SU-DHL-6 (cell line): Measurements from ENCODE around the gene DOK7.

Experiments used
- EZH2phosphoT487 ChIP-seq: fragments of 200-600 bp; sonication (generic), shearing (Covaris generic); conservative IDR thresholded peaks from 2 replicates; pipeline ENCODE4 v1.6.1; 2018; ENCODE audit warnings: mild to moderate bottlenecking, antibody characterized with exemption, low read length, moderate library complexity, mixed read lengths
- TF ChIP-seq, protein P1 (sequence below): fragments of 200-600 bp; sonication (generic); IDR thresholded peaks from one replicate; pipeline ENCODE4 v1.5.1; 2017; ENCODE audit warnings: antibody characterized with exemption, mild to moderate bottlenecking, low read length, moderate library complexity; ENCODE audit not compliant: insufficient read depth, poor library complexity, severe bottlenecking

GRCh38 chr4:3472411-3473141 lies 9.5 kb downstream of the DOK7 start:
- TF ChIP-seq, protein P1, sequence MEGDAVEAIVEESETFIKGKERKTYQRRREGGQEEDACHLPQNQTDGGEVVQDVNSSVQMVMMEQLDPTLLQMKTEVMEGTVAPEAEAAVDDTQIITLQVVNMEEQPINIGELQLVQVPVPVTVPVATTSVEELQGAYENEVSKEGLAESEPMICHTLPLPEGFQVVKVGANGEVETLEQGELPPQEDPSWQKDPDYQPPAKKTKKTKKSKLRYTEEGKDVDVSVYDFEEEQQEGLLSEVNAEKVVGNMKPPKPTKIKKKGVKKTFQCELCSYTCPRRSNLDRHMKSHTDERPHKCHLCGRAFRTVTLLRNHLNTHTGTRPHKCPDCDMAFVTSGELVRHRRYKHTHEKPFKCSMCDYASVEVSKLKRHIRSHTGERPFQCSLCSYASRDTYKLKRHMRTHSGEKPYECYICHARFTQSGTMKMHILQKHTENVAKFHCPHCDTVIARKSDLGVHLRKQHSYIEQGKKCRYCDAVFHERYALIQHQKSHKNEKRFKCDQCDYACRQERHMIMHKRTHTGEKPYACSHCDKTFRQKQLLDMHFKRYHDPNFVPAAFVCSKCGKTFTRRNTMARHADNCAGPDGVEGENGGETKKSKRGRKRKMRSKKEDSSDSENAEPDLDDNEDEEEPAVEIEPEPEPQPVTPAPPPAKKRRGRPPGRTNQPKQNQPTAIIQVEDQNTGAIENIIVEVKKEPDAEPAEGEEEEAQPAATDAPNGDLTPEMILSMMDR = no peak
- no peak for TF ChIP-seq EZH2phosphoT487
